HepG2 (cell line): ENCODE data around the gene NEMP2. TPM values are rescaled to one million over a fixed set of nuclear protein-coding genes. Genes with fewer than 3 reads are reported as not detected.
A peak's percentile ranks its signal among the peaks of the same experiment; 100 is the strongest.

Source experiments
- ATAC-seq: fragments of 200-7000 bp; cut with Tn5 transposase; 3 replicates; pipeline ENCODE4 v1.9.1; 2020; ENCODE audit warnings: mild to moderate bottlenecking, moderate library complexity
- BruUV-seq: library from RNA; stranded (reverse); fragments of 400-500 nt; replicated peaks from 2 replicates; lab custom pipeline; 2021; lab: Mats Ljungman, UMichigan
- CTCF ChIA-PET: fragments of 300-600 bp; formaldehyde crosslinking; extraction: SDS; loops from one replicate; lab custom pipeline; 2021; ENCODE audit warnings: low total read pairs, inconsistent platforms, low intra/inter-chr PET ratio; lab: Yijun Ruan, JAX
- POLR2A ChIA-PET: fragments of 350-600 bp; sonication (Branson Sonifier 250); formaldehyde crosslinking; loops from one replicate; lab custom pipeline; 2020; ENCODE audit warnings: antibody characterized with exemption, inconsistent platforms; lab: Yijun Ruan, JAX
- DNase-seq: peaks from one replicate; pipeline ENCODE4 v3.0.0-alpha.2; 2015; ENCODE audit warnings: low spot score
- FAIRE-seq: peaks from 3 replicates; lab custom pipeline; 2011; peaks lifted over from hg19 to GRCh38; lab: Jason Lieb, UNC
- H2AFZ ChIP-seq: one replicate; pipeline ENCODE4 v1.6.1; 2011; ENCODE audit warnings: low read length, inconsistent platforms
- H3K27ac ChIP-seq: fragments of 300-600 bp; 3 replicates; pipeline ENCODE4 v1.8.0; 2011; ENCODE audit warnings: mixed run types, mild to moderate bottlenecking, mixed read lengths, low read length, inconsistent platforms; ENCODE audit not compliant: insufficient read depth; ENCODE audit errors: extremely low read length
- H3K27me3 ChIP-seq, 2 experiments: fragments of 200-600 bp in 1 of 2; 2 replicates in 1 of 2; 3 replicates in 1 of 2; pipeline versions ENCODE4 v1.6.0 to v1.8.0; 2011; ENCODE audit warnings: low read length in 2 of 2, mild to moderate bottlenecking in 2 of 2, moderate library complexity in 2 of 2, inconsistent platforms in 1 of 2; ENCODE audit not compliant: insufficient read depth in 2 of 2, control insufficient read depth in 1 of 2
- H3K36me3 ChIP-seq, 2 experiments: fragments of 200-600 bp in 1 of 2; replicated peaks in 1 of 2; 2 replicates in 1 of 2; 3 replicates in 1 of 2; pipeline versions ENCODE4 v1.5.1 to v1.8.0; 2011; ENCODE audit warnings: low read length in 2 of 2, inconsistent platforms in 1 of 2; ENCODE audit not compliant: insufficient read depth in 2 of 2, control insufficient read depth in 1 of 2
- H3K4me1 ChIP-seq: 2 replicates; pipeline ENCODE4 v1.5.1; 2012; ENCODE audit warnings: low read length, inconsistent platforms; ENCODE audit not compliant: insufficient read depth
- H3K4me2 ChIP-seq: 2 replicates; pipeline ENCODE4 v1.6.0; 2011; ENCODE audit warnings: low read depth, low read length, inconsistent platforms
- H3K4me3 ChIP-seq, 3 experiments: fragments of 200-600 bp in 1 of 3; sonication (generic), shearing (Covaris generic) in 1 of 3; replicated peaks in 1 of 3; 2 replicates each; pipeline ENCODE4 v1.5.1; 2011 to 2016; ENCODE audit warnings: low read length in 3 of 3, inconsistent platforms in 2 of 3, low read depth in 2 of 3, mild to moderate bottlenecking in 2 of 3, control low read depth in 1 of 3, mixed read lengths in 1 of 3; ENCODE audit not compliant: insufficient read depth in 1 of 3
- H3K79me2 ChIP-seq: one replicate; pipeline ENCODE4 v1.6.1; 2011; ENCODE audit warnings: low read length, inconsistent platforms; ENCODE audit not compliant: insufficient read depth
- H3K9ac ChIP-seq: 2 replicates; pipeline ENCODE4 v1.6.0; 2011; ENCODE audit warnings: mild to moderate bottlenecking, low read depth, low read length, inconsistent platforms; ENCODE audit not compliant: insufficient read depth
- H3K9me3 ChIP-seq: 2 replicates; pipeline ENCODE4 v1.5.1; 2012; ENCODE audit warnings: mild to moderate bottlenecking, low read length
- H4K20me1 ChIP-seq: 2 replicates; pipeline ENCODE4 v1.6.0; 2011; ENCODE audit warnings: inconsistent platforms, mild to moderate bottlenecking, low read length, moderate library complexity; ENCODE audit not compliant: insufficient read depth
- CCAR2 ChIP-seq: fragments of 200-400 bp; formaldehyde crosslinking; optimal IDR thresholded peaks from 2 replicates; pipeline ENCODE3; 2018; ENCODE audit warnings: low read depth, mild to moderate bottlenecking, low read length, moderate library complexity
- FOSL2 ChIP-seq: sonication (generic); formaldehyde crosslinking; IDR thresholded peaks from 2 replicates; pipeline ENCODE4 v1.4.0; 2020; ENCODE audit warnings: missing genetic modification reagents
- KLF11 ChIP-seq: IDR thresholded peaks from 2 replicates; pipeline ENCODE4 v1.6.1; 2016; ENCODE audit warnings: missing compliant biosample characterization
- MAFF ChIP-seq: IDR thresholded peaks from 2 replicates; pipeline ENCODE4 v1.6.1; 2011; ENCODE audit warnings: low read depth, low read length, improper control_type of control experiment
- PLSCR1 ChIP-seq: sonication (generic); formaldehyde crosslinking; IDR thresholded peaks from 2 replicates; pipeline ENCODE4 v1.5.0; 2020; ENCODE audit warnings: missing genetic modification reagents, mild to moderate bottlenecking, borderline replicate concordance
- SNRNP70 ChIP-seq: fragments of 200-400 bp; formaldehyde crosslinking; IDR thresholded peaks from 2 replicates; pipeline ENCODE4 v1.6.1; 2017; ENCODE audit warnings: mild to moderate bottlenecking, low read depth, low read length, moderate library complexity
- SP1 ChIP-seq, 2 experiments: fragments of 450-650 bp in 1 of 2; sonication (generic) in 1 of 2; formaldehyde crosslinking in 1 of 2; IDR thresholded peaks; 2 replicates each; pipeline versions ENCODE4 v1.4.0 to v1.6.1; 2016 to 2020; ENCODE audit warnings: missing genetic modification reagents in 1 of 2
- ZBTB38 ChIP-seq: sonication (generic); formaldehyde crosslinking; IDR thresholded peaks from 2 replicates; pipeline ENCODE4 v1.5.1; 2020; ENCODE audit warnings: mild to moderate bottlenecking, missing genetic modification reagents
- ZFP91 ChIP-seq: sonication (generic); formaldehyde crosslinking; IDR thresholded peaks from 2 replicates; pipeline ENCODE4 v1.9.0; 2022; ENCODE audit warnings: missing genetic modification reagents, mild to moderate bottlenecking, borderline replicate concordance
- ZNF12 ChIP-seq: sonication (generic); formaldehyde crosslinking; IDR thresholded peaks from 2 replicates; pipeline ENCODE4 v1.5.0; 2020; ENCODE audit warnings: missing genetic modification reagents
- ZNF124 ChIP-seq: sonication (generic); formaldehyde crosslinking; IDR thresholded peaks from 2 replicates; pipeline ENCODE4 v1.4.0; 2020; ENCODE audit warnings: missing genetic modification reagents
- ZNF33B ChIP-seq: sonication (generic); formaldehyde crosslinking; IDR thresholded peaks from 2 replicates; pipeline ENCODE4 v1.5.1; 2020; ENCODE audit warnings: mild to moderate bottlenecking, missing genetic modification reagents
- ZNF430 ChIP-seq: sonication (generic); formaldehyde crosslinking; IDR thresholded peaks from 2 replicates; pipeline ENCODE4 v1.9.0; 2021; ENCODE audit warnings: mild to moderate bottlenecking, missing genetic modification reagents
- ZNF549 ChIP-seq: sonication (generic); formaldehyde crosslinking; IDR thresholded peaks from 2 replicates; pipeline ENCODE4 v1.5.0; 2020; ENCODE audit warnings: missing genetic modification reagents
- ZNF800 ChIP-seq: sonication (generic); formaldehyde crosslinking; IDR thresholded peaks from 2 replicates; pipeline ENCODE4 v1.4.0; 2020; ENCODE audit warnings: missing genetic modification reagents
- WGBS: methylation state at CpG from one replicate; pipeline ENCODE4 v1.1.6; 2017; ENCODE audit warnings: low lambda C conversion rate; 5-methylcytosine and 5-hydroxymethylcytosine counted together
- in situ Hi-C: cut with HindIII; loops from 2 replicates; pipeline ENCODE4 v1.10.0; 2017; ENCODE audit warnings: low pct_unique_long_range_greater_than_20kb; ENCODE audit not compliant: extremely low pct_ligation_motif_present
- intact Hi-C: fragments of 100-400 bp; cut with micrococcal nuclease; formaldehyde crosslinking; loops from one replicate; pipeline ENCODE4 v1.10.0; 2022; ENCODE audit not compliant: unreplicated experiment
- polyA plus RNA-seq, 8 experiments: library from polyadenylated mRNA; depleted of rRNA in 3 of 8; stranded (reverse) in 7 of 8; unstranded in 1 of 8; fragments of >200 nt; fragmentation: Illumina TruSeq in 4 of 8; extraction: Trizol in 4 of 8; gene quantifications; 2 replicates each; pipeline versions ENCODE4 v1.2.1 to v1.2.3, GENCODE V29; 2011 to 2016; ENCODE audit warnings: low read depth in 4 of 8, missing spikeins in 1 of 8, mixed read lengths in 1 of 8; ENCODE audit not compliant: insufficient read depth in 1 of 8
- total RNA-seq, 5 experiments: library from RNA; depleted of rRNA; stranded (reverse); fragments of >200 nt; fragmentation: Illumina TruSeq; extraction: Trizol; gene quantifications; 2 replicates each; pipeline ENCODE4 v1.2.3, GENCODE V29; 2016; ENCODE audit warnings: low read depth in 1 of 5

NEMP2 gene
- total and polyA plus RNA-seq, 2 of the 13 experiments (the other 11 are each of a cell fraction or from before 2014, with no cell fraction given), result 2.4 to 9.8 TPM

GRCh38 chr2:190458352-190459107 is 76.0 kb downstream of the NEMP2 start:
- H3K4me2 ChIP-seq, result no peak overlapping the region
- BruUV-seq, result no TSS peak
- H3K27ac ChIP-seq, result no peak overlapping the region
- ATAC-seq (no peak), DNase-seq (no peak), FAIRE-seq (no peak)
- no peak overlapping the region for H3K4me3 ChIP-seq
- no peak overlapping the region for H2AFZ ChIP-seq
- no peaks in the 10 kb centered on the region for H3K79me2 ChIP-seq
- H3K4me1 ChIP-seq, result no peaks in the 10 kb centered on the region
- in situ Hi-C loops, result no loop called here
- intact Hi-C loops, result no loop called here
- no peaks in the 10 kb centered on the region for H3K9me3 ChIP-seq
- CTCF ChIA-PET, result no interaction called here
- no peaks in the 10 kb centered on the region for H3K36me3 ChIP-seq
- H3K27me3 ChIP-seq, result no peaks in the 10 kb centered on the region
- no peak overlapping the region for H3K9ac ChIP-seq
- TF ChIP-seq ZNF124 (CRISPR knock-in tag), result no peak
- peak; percentile 90 for TF ChIP-seq ZNF12 (CRISPR knock-in tag)
- POLR2A ChIA-PET, result no interaction called here
- 63% methylated on average over 8 of the region's 8 CpGs for WGBS
- H4K20me1 ChIP-seq, result no peaks in the 10 kb centered on the region

- intact Hi-C loops, result no loop called here
- no peak for DNase-seq
- 63% methylated on average over 2 of the region's 2 CpGs for WGBS
- H2AFZ ChIP-seq, result no peak overlapping the region
- H3K4me1 ChIP-seq, result no peaks in the 10 kb centered on the region
- ChIA-PET CTCF (no interaction called here), POLR2A (no interaction called here)
- no peak for FAIRE-seq
- no peak overlapping the region for H3K4me3 ChIP-seq
- in situ Hi-C loops, result no loop called here
- H3K36me3 ChIP-seq, result no peaks in the 10 kb centered on the region
- no peaks in the 10 kb centered on the region for H4K20me1 ChIP-seq
- H3K4me2 ChIP-seq, result no peak overlapping the region
- H3K9ac ChIP-seq, result no peak overlapping the region
- H3K27me3 ChIP-seq, result no peaks in the 10 kb centered on the region
- no TSS peak for BruUV-seq
- H3K9me3 ChIP-seq, result no peaks in the 10 kb centered on the region
- H3K79me2 ChIP-seq, result no peaks in the 10 kb centered on the region
- no peak overlapping the region for H3K27ac ChIP-seq
- ATAC-seq, result no peak
- TF ChIP-seq CCAR2 (no peak), ZBTB38 (CRISPR knock-in tag) (no peak), ZNF33B (CRISPR knock-in tag) (no peak), ZNF549 (no peak), SP1 (IDR thresholded peaks at IDR 0.05) (no peak), SP1 (CRISPR knock-in tag; IDR thresholded peaks at IDR 0.05) (no peak), PLSCR1 (no peak), ZNF430 (no peak), ZNF800 (CRISPR knock-in tag) (no peak), ZFP91 (CRISPR knock-in tag) (no peak), SNRNP70 (no peak), KLF11 (no peak), MAFF (peak; percentile 99), FOSL2 (CRISPR knock-in tag) (no peak)
Observed at GRCh38 chr2:190457256-190457655, 77.3 kb downstream of the NEMP2 start.
